GM19043 (cell line): ENCODE results near the gene LRRC30.
"Not testable (repeated sequence)": the region's sequence is repeated elsewhere in the genome, so short reads cannot be mapped to it uniquely, and the experiment has no call there.

ENCODE experiments used
- ATAC-seq: cut with Tn5 transposase; IDR thresholded peaks from one replicate; pipeline ENCODE4 v1.9.1; 2021; ENCODE audit warnings: low read depth; ENCODE audit not compliant: unreplicated experiment

LRRC30 gene

DNA sequence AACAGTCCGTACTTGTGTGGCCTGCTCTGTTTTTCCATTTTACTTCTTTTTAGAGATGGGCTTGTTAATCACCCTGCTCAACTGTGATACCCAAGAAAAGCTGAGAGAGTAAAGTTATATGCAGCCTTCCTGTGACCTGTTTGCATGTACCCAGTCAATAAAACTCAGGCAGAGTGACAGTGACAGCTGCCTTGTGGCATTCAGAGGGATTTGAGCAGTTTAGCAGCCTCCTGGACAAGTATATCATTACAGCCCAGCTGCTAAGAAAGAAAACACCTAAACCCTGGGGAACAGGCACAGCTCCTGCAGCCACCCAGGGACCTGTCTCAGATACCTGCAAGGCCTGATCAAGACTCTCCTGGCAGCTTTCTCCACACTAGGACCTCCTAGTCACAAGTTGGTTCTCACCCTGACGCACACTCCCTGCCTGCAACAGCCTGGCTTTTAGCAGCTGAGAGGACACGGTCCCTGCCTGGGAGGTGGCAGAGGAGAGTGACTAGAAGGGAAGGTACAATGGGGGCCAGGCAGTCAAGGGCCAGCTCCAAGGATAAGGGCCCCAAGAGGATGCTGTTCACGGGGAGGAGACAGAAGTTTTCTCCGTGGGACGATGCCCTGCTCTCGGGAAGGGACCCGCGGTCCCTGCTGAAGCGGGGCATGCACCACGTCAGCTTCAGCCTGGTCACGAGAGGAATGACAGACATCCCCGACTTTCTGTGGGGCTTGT lies at the start of gene LRRC30:
TSS of gene LRRC30 (plus strand) at position 464 of the 724 bp plus-strand sequence. CDS start at position 514, 50 bp downstream.
- ATAC-seq: no peak

DNA sequence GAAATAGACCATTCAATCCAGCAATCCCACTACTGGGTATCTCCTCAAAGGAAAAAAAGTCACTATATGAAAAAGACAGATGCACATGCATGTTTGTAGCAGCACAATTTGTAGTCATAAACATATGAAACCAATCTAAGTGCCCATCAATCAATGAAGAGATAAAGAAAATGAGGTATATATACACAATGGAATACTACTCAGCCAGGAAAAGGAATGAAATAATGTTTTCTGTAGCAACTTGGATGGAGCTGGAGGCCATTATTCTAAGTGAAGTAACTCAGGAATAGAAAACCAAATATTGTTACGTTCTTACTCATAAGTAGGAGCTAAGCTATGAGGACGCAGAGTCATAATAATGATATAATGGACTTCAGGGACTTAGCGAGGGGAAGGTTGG lies 45.2 kb upstream of the LRRC30 start:
- ATAC-seq: no peak

DNA sequence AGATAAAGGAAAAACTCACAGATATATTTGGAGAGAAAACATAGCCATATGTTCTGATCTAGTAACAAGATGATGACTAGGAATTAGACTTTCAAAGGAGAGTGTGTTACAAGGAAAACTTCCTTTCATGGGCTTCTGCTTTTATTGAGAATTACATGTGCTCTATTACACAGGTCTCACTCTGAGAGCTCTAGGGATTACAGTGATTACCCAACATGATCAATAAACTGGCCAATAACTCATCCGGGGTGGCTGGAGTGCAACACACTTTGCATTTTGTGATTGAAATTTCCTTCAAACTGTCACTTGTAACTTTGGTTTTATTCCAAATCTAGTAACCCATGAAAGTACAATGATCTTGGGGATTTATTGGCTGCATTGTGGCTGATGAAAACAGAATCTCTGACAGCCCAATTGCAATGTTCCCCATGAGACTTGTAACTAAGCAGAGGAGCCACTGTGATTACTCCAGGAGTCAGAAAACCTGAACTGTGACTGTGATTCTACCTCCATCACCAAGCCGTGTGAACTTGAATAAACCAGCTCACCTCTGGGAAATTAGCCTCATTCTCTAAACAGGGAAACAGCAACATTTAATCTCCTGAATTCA lies 40.2 kb upstream of the LRRC30 start:
- ATAC-seq: no peak

DNA sequence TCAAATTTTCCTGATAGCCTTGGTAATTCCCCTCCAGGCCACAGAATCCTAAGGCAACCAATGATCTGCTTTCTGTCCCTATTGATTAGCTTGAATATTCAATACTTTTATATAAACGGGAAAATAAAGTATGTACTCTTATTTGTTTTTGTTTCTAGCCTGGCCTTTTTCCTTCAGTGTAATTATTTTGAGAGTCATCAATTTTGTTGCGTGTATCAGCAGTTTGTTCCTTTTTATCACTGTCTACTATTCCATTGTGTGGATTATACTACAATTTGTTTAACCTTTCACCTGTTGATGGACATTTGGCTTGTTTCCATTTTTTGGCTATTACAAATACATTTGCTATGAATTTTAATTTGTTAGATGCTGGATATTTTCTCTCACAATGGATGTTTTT lies 39.2 kb upstream of the LRRC30 start:
- ATAC-seq: no peak

DNA sequence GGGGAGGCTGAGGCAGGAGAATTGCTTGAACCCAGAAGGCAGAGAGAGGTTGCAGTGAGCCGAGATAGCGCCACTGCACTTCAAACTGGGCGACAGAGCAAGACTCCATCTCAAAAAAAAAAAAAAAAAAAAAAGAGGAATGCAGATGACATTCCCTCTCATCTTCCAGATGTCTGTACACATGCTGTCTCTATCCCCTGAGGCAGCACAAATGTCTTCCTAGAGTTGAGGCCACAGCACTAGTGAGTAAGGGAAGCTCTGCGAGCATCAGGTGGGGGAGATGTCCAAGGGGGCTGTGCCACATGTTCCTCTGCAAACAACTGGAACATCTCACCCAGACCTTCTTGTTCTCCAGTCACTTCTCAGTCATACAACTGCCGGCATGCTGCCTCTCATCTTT lies 35.6 kb upstream of the LRRC30 start:
- no peak for ATAC-seq

DNA sequence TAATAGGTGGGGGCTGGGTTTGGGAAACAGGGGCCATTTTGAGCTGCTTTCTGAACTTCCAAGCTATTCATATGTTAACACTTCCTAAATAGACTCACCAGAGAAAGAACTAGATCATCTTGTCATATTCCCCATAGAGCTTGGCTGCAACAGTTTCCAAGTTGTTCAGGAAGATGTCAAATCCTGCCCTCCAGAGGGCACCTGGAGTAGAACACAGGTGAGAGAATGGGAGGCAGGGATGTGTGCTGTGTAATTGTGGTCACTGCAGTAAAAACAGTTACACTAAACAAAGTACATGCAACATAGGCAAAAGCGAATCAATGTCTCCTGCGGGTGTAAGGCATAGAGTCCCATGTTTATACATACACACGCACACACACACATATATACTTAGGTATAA lies 34.5 kb upstream of the LRRC30 start:
- ATAC-seq: no peak

DNA sequence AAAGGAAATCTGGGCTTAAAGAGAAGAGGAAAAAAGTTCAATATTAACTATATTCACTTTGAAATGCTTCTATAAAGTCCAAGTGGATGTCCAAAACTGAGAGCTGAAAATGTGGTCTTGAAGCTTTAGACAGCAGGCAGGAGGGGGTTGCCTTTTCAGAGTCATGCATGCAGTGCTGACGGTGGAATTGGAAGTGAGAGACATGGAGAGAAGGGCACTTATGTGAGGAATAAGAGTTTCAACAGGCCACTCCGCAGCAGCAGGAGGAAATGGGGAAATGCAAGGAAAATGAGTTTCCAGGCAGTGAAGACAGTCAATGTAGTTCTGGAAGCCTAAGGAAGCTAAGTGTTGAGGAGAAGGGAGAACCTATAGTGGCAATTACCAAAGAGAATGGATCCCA lies 33.0 kb upstream of the LRRC30 start:
- no peak for ATAC-seq

DNA sequence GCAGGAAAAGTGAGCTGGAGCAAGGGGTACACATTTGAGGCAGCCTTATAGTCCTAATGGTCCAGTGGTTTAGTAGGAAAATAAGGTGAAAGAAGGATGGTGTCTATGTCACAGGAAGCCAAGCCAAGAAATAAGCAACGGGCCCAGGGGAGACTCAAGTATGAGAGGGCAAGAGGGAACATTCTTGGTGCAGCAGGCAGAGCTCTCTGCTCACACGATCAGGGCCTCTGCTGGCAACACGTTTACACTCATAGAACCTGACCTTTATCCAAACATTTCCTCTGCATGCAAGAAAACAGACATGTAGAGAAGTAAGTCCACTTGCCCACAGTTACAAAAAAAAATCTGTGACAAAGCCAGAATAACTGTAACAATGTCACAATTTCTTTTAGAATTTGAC lies 32.6 kb upstream of the LRRC30 start:
- no peak for ATAC-seq

DNA sequence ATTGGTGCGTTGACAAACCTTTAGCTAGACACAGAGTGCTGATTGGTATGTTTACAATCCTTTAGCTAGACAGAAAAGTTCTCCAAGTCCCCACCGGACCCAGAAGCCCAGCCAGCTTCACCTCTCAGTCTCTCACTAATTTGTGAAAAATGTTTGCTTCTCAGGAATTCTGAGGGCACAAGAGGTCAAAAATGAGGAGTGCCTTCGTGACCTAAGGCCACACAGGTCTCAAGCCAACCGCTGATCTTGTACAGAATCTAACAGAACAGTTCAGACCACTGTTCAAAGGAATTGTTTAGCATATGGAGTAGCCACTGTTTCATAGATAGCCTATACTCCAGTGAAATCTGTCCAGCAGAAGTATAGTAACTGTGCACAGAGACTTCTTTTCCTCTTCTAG lies 29.8 kb upstream of the LRRC30 start:
- no peak for ATAC-seq

DNA sequence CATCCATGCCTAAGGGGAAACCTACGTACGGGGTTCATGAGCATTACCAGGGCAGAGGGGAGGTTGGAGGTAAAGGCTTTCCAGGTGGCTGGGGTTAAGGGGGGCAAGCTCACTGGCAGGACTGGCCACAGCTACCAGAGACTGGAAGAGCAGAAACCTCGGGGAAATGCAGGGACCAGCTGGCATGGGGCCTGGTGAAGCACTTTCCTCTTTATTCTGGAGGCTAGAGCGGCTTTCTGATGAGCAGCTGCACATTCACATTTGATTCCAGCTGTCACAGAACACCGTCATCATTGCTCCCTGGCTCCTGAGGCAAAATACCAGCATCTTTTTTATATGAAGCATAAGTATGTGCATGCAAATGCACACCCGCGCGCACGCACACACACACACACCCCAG lies 28.7 kb upstream of the LRRC30 start:
- no peak for ATAC-seq

DNA sequence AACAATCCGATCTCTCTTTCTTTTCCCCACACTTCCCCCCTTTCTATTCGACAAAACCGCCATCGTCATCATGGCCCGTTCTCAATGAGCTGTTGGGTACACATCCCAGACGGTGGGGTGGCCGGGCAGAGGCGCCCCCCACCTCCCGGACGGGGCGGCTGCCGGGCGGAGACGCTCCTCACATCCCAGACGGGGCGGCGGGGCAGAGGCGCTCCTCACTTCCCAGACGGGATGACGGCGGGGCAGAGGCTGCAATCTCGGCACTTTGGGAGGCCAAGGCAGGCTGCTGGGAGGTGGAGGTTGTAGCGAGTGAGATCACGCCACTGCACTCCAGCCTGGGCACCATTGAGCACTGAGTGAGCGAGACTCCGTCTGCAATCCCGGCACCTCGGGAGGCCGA lies 27.3 kb upstream of the LRRC30 start:
- not testable (repeated sequence) for ATAC-seq

DNA sequence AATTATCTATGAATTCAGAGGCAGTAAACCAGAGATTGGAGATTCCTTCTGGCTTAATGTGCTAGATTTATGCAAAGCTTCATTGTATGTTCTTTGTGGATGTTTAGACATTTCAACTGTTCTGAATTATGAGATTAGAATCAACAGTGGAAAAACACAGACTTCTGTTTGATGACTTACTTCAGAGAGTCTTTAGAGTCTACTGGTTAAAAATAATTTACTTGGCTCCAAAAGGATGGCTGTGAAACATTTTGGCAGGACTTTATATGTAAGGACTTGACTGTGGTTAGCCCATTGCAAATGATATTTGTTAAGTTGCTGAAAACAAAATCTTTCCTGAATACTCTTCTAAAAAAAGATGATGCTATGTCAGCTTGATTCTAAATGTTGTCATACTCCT lies 25.5 kb upstream of the LRRC30 start:
- no peak for ATAC-seq

DNA sequence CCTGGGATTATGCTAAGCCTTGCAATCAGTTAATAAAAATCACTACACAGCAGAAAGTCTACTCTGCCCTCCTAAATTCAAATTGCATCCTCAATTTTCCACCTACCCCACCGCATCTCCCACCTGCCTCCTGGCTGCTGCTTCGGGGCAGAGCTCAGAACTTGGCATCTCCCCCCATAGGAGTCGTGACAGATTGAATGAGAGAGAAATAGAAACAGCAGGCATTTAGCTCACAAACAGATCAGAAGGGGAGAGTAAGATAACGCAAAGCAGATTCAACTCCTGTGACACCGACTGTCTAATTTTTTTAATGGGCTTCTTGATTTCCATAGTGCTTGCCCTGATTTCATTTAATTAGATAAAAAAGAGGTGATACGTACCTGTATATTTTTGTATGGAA lies 24.7 kb upstream of the LRRC30 start:
- ATAC-seq: no peak

DNA sequence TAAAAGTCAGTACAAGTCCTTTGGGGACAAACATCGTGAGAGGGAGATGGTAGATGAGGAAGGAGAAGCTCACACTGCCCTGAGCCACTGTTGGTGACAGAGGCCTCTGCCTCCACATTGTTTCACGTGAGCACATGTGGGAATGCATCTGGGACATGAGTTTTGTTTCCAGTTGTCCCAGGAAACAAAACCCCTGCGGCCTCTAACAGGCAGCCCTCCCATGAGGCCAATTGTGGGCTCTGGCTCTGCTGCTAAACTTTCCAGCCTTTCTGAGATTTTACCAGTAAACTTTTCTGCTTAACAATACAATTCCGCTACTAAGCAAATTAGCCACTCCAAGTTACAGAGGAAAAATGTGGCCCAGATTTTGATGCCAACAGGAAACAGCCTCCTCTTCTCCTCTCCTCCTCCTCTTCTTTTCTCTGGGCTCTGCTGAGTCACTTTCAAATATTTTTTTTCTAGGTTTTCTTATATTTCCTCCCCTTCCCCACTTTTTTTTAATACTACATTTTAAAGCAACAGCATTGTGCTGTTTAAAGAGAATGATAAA lies 23.4 kb upstream of the LRRC30 start:
- no peak for ATAC-seq

DNA sequence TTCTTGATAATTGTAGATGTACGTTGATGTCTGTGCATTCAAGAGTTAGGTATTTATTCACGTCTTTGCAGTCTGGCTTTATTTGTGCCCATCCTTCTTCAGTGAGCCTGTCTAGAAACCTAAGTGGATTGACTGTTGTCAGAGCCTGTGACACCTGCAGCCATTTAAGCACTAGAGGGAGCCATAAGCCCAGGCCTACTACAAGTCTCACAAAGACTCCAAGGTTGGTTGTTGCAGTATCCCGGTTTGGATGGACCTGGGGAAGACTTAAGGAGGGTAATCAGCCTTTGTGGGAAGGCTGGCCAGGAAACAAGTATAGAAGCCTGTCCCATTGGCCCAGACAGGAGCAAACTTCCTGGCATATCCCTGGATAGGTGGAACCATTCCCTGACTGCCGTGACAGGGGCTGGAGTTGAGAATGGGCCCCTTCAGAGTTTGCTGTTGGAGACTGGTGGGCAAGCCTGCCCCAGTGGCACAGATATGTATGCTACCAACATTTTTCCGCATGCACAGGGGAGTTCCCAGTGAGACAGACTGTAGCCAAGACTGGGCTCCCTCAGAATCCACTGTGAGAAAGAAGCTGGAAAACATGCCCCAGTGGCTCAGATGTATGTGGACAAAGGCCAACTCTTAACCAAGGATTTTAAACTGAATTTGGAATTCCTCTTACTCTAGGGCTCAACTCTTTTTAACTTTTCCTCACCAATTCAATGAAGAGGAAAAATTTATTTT lies 9.3 kb upstream of the LRRC30 start:
- ATAC-seq: no peak

DNA sequence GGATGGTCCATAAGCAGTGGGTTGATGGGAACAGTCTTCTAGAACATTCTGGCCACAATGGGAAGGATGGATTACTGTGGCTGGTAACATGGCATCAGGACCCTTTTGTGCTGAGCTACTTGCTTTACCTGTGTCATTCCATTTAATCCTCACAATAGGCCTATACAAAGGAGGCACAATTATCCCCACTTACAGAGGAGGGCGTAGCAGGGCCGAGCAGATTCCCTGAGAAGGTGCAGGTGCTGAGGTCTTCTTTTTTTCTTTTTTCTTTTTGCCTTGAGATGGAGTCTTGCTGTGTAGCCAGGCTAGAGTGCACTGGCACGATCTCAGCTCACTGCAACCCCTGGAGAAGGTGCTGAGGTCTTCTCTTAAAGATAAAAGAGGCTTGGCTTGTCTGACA lies 6.7 kb upstream of the LRRC30 start:
- ATAC-seq: no peak

DNA sequence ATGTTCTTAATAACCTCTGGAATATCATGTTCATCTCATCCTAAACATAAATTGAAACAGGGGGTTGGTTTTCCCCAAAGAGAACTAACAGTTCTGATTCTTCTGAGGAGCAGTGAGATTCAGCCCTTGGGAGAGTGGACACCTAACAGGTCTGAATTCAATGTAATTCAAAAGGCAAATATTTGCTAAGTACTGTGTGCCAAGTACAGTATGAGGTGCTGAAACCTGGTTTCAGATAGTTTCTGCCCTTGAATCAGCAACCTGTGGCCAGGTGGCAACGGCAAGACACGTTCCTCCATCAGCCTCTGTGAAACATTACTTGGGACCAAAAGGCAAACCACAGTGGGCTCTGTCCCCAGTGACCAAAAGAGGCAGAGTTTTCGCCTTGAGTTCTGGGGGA lies 1.3 kb downstream of the LRRC30 start:
- no peak for ATAC-seq

DNA sequence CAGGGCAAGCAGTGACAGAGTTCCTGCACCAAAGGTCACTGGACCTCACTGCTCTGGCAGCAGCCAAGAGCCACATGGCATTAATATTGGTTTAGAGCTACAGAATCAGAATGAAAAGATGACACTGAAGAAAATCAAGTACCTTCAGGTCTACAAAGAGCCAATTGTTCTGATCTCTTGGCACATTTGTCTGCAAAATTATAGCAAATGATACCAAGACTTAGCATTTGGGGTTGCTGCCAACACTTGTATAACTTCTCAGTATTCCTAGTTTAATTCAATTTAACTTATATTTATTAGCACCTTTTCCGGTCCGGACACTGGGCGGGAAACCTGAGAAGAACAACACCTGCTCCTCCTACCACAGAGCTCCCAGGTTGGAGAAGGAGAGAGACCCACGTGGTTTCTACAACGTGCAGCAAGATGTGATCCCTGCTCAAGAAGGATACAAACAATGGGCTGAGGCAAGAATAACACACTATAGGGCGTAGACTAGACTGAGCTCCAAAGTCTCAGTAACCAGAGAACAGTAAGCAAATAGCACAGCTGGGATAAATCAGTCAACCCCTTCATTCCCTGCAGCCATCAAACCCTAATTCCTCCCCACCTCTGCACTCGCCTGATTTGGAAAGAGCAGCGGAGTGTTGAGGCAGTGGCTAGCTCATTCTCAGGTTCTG lies 2.4 kb downstream of the LRRC30 start:
- no peak for ATAC-seq

DNA sequence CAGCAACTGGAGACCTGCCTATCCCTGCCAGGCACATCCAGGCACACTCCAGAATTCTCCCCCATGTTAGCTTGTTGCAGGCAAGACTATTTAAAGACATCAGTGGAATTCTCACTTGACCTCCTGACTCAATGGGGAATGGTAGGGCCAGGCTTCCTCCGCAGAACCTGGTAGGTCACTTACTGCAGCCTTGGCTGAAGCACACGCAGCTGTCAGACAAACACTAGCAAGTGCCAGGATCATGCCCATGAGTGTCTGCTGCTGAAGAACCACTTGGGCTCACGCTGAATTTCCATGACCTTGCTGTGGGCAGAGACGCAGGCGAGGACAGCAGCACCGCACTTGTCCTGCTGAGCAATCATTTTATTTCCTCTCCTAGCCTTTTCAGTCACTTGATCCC lies 3.2 kb downstream of the LRRC30 start:
- no peak for ATAC-seq

DNA sequence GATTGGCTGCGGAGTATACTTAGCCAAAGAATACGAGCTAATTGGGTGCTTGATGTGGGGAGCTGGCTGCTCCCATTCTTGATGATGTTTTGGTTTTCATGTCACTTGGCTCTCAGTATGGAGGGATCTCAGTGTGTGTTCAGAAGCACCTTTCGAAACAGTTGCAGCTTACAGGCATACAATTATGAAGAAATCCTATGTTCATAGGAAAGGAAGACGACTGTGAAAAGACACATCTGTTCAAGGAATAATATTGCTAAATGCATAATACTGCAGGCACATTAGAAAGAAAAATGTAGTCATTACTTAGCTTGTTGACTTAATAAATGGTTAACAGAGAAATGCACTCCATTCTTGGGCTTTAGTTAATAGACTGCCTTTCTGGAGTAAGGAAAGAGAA lies 4.1 kb downstream of the LRRC30 start:
- no peak for ATAC-seq

DNA sequence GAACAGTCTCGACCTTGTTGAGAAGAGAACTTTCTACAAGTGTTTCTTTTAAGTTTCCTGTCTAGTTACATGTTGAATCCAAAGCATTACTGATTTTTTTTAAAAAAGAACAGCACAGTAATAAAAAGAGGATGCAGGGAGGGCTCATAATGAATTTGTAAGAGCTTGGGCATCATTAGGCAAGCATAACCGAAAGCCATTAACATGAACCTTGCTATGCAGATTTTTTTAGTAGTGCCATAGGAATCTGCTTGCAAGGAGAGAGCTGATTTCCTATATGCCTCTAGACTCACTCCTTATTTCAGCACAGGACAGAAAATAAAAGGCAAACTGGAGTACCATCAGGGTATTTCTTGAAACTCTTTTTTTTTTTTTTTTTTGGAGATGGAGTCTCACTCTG lies 5.2 kb downstream of the LRRC30 start:
- ATAC-seq: no peak
